Thymus (tissue), 11 donors: Measurements from ENCODE around the gene ASIC4. TPM values are rescaled to one million over a fixed set of nuclear protein-coding genes. Genes with fewer than 3 reads are reported as not detected.

ENCODE experiments used
- DNase-seq, 9 donors: peaks; one replicate each; pipeline ENCODE4 v3.0.0-alpha.2; 2013; ENCODE audit warnings: low spot score in 9 of 9, low read depth in 6 of 9, missing footprints in 1 of 9
- H3K27ac ChIP-seq, 2 donors: one replicate each; pipeline ENCODE4 v1.5.1; 2013; ENCODE audit warnings: control low read depth in 1 of 2, low read depth in 1 of 2, low read length in 1 of 2, mild to moderate bottlenecking in 1 of 2, moderate library complexity in 1 of 2
- H3K27me3 ChIP-seq, 2 donors: one replicate each; pipeline ENCODE4 v1.5.1; 2013; ENCODE audit warnings: low read length in 1 of 2; ENCODE audit not compliant: control insufficient read depth in 2 of 2, insufficient read depth in 1 of 2
- H3K36me3 ChIP-seq, 2 donors: one replicate each; pipeline ENCODE4 v1.5.1; 2013; ENCODE audit warnings: low read length in 1 of 2, mild to moderate bottlenecking in 1 of 2, moderate library complexity in 1 of 2; ENCODE audit not compliant: control insufficient read depth in 2 of 2, insufficient read depth in 2 of 2
- H3K4me1 ChIP-seq, 2 donors: one replicate each; pipeline ENCODE4 v1.5.1; 2013; ENCODE audit warnings: low read length in 2 of 2; ENCODE audit not compliant: control insufficient read depth in 2 of 2, insufficient read depth in 2 of 2
- H3K4me3 ChIP-seq, 2 donors: one replicate each; pipeline ENCODE4 v1.5.1; 2013; ENCODE audit warnings: low read length in 2 of 2, control low read depth in 1 of 2, mild to moderate bottlenecking in 1 of 2
- H3K9me3 ChIP-seq, 2 donors: one replicate each; pipeline ENCODE4 v1.5.1; 2013; ENCODE audit warnings: low read length in 1 of 2, mild to moderate bottlenecking in 1 of 2; ENCODE audit not compliant: control insufficient read depth in 2 of 2, insufficient read depth in 1 of 2
- WGBS: extraction: QIAGEN DNeasy Blood & Tissue Kit; methylation state at CpG from one replicate; pipeline ENCODE4 v1.1.7; 2013; 5-methylcytosine and 5-hydroxymethylcytosine counted together
- polyA plus RNA-seq: library from polyadenylated mRNA; stranded (reverse); fragments of 200-250 nt; gene quantifications from one replicate; pipeline ENCODE4 v1.2.3, GENCODE V29; 2013
- total RNA-seq: library from RNA; stranded (reverse); fragments of 120-200 nt; gene quantifications from one replicate; pipeline ENCODE4 v1.2.4, GENCODE V29; 2013
- donor health status: healthy.

Gene ASIC4
- total and polyA plus RNA-seq, 2 donors: 0.05 to 0.23 TPM

- WGBS: 1% methylated on average over 26 of the region's 26 CpGs
- Histone ChIP-seq H3K9me3 (peaks cover 2 to 7% of the 10 kb centered on the region in 2 donors), H3K4me1 (peaks cover 0 to 36% of the 10 kb centered on the region in 2 donors), H3K27me3 (peaks cover 47 to 70% of the 10 kb centered on the region in 2 donors), H3K36me3 (peaks cover 0 to 23% of the 10 kb centered on the region in 2 donors), H3K4me3 (no peak overlapping the region), H3K27ac (no peak overlapping the region)
- DNase-seq: peak in 4 of 9 donors; percentile 27 to 64 (median 46)
Measured at GRCh38 chr2:219509780-219510511, 4.3 kb upstream of the ASIC4 start.

- DNase-seq: no peak
- no peak overlapping the region for H3K4me3 ChIP-seq
- peaks cover 51 to 77% of the 10 kb centered on the region in 2 donors for H3K27me3 ChIP-seq
- peaks cover 2 to 11% of the 10 kb centered on the region in 2 donors for H3K9me3 ChIP-seq
- H3K36me3 ChIP-seq: peaks cover 0 to 18% of the 10 kb centered on the region in 2 donors
- WGBS: 28% methylated on average over 22 of the region's 22 CpGs
- H3K27ac ChIP-seq: no peak overlapping the region
- peaks cover 0 to 36% of the 10 kb centered on the region in 2 donors for H3K4me1 ChIP-seq
Measured at GRCh38 chr2:219510512-219511135, 3.7 kb upstream of the ASIC4 start.

GRCh38 chr2:219511547-219512325 lies 2.5 kb upstream of the ASIC4 start:
- H3K27me3 ChIP-seq: peaks cover 51 to 88% of the 10 kb centered on the region in 2 donors
- H3K4me1 ChIP-seq: peaks cover 0 to 36% of the 10 kb centered on the region in 2 donors
- no peak for DNase-seq

GRCh38 chr2:219512524-219513216 lies 1.6 kb upstream of the ASIC4 start:
- Histone ChIP-seq H3K27ac (no peak overlapping the region), H3K9me3 (peaks cover 2 to 12% of the 10 kb centered on the region in 2 donors), H3K27me3 (peaks cover 51 to 97% of the 10 kb centered on the region in 2 donors), H3K36me3 (no peaks in the 10 kb centered on the region), H3K4me3 (no peak overlapping the region), H3K4me1 (peaks cover 0 to 36% of the 10 kb centered on the region in 2 donors)
- 21% methylated on average over 16 of the region's 16 CpGs for WGBS
- DNase-seq: no peak

More at GRCh38 chr2:219511547-219512325, 2.5 kb upstream of the ASIC4 start:
- Histone ChIP-seq H3K9me3 (peaks cover 2 to 12% of the 10 kb centered on the region in 2 donors), H3K27ac (no peak overlapping the region), H3K4me3 (no peak overlapping the region), H3K36me3 (peaks cover 0 to 6% of the 10 kb centered on the region in 2 donors)
- 32% methylated on average over 15 of the region's 15 CpGs for WGBS

- H3K36me3 ChIP-seq: no peaks in the 10 kb centered on the region
- WGBS: 8% methylated on average over 4 of the region's 4 CpGs
- DNase-seq: no peak
- H3K27ac ChIP-seq: no peak overlapping the region
- peaks cover 2 to 12% of the 10 kb centered on the region in 2 donors for H3K9me3 ChIP-seq
- peaks cover 0 to 36% of the 10 kb centered on the region in 2 donors for H3K4me1 ChIP-seq
- no peak overlapping the region for H3K4me3 ChIP-seq
- peaks cover 51 to 100% of the 10 kb centered on the region in 2 donors for H3K27me3 ChIP-seq
Measured at GRCh38 chr2:219513787-219514186, 495 bp upstream of the ASIC4 start.

GRCh38 chr2:219514836-219515235 lies 554 bp downstream of the ASIC4 start:
- peaks cover 48 to 100% of the 10 kb centered on the region in 2 donors for H3K27me3 ChIP-seq
- no peak for DNase-seq
- peaks cover 2 to 12% of the 10 kb centered on the region in 2 donors for H3K9me3 ChIP-seq
- H3K27ac ChIP-seq: no peak overlapping the region
- no peaks in the 10 kb centered on the region for H3K36me3 ChIP-seq
- peaks cover 0 to 28% of the 10 kb centered on the region in 2 donors for H3K4me1 ChIP-seq
- WGBS: 90% methylated on average over 21 of the region's 21 CpGs
- H3K4me3 ChIP-seq: no peak overlapping the region

- no peak overlapping the region for H3K27ac ChIP-seq
- WGBS: 83% methylated on average over 17 of the region's 17 CpGs
- H3K4me1 ChIP-seq: peaks cover 0 to 20% of the 10 kb centered on the region in 2 donors
- H3K27me3 ChIP-seq: peaks cover 48 to 100% of the 10 kb centered on the region in 2 donors
- H3K4me3 ChIP-seq: no peak overlapping the region
- no peaks in the 10 kb centered on the region for H3K36me3 ChIP-seq
- peaks cover under 1 to 5% of the 10 kb centered on the region in 2 donors for H3K9me3 ChIP-seq
- no peak for DNase-seq
Measured at GRCh38 chr2:219515874-219516629, 1.8 kb downstream of the ASIC4 start.

- DNase-seq: no peak
- Histone ChIP-seq H3K27ac (no peak overlapping the region), H3K4me3 (no peak overlapping the region), H3K9me3 (peaks cover 0 to 5% of the 10 kb centered on the region in 2 donors), H3K36me3 (no peaks in the 10 kb centered on the region), H3K4me1 (peaks cover 0 to 20% of the 10 kb centered on the region in 2 donors), H3K27me3 (peaks cover 50 to 100% of the 10 kb centered on the region in 2 donors)
- whole genome bisulfite sequencing: 47% methylated on average over 7 of the region's 7 CpGs
Measured at GRCh38 chr2:219516888-219517287, 2.6 kb downstream of the ASIC4 start.
